Stimulated activated CD4-positive, alpha-beta T cell treated with anti-CD3 and anti-CD28 coated beads, Interleukin-12 subunit alpha, Interleukin-12 subunit beta, amount 100 ng/mL, for 4 hours (primary cell): ENCODE measurements around the gene TLE6.
A peak's percentile ranks its signal among the peaks of the same experiment; 100 is the strongest.
"Not testable (repeated sequence)": the region's sequence is repeated elsewhere in the genome, so short reads cannot be mapped to it uniquely, and the experiment has no call there.

Source experiments
- DNase-seq: peaks from one replicate; pipeline ENCODE4 v3.0.0-alpha.2; 2020

TLE6 gene

DNA sequence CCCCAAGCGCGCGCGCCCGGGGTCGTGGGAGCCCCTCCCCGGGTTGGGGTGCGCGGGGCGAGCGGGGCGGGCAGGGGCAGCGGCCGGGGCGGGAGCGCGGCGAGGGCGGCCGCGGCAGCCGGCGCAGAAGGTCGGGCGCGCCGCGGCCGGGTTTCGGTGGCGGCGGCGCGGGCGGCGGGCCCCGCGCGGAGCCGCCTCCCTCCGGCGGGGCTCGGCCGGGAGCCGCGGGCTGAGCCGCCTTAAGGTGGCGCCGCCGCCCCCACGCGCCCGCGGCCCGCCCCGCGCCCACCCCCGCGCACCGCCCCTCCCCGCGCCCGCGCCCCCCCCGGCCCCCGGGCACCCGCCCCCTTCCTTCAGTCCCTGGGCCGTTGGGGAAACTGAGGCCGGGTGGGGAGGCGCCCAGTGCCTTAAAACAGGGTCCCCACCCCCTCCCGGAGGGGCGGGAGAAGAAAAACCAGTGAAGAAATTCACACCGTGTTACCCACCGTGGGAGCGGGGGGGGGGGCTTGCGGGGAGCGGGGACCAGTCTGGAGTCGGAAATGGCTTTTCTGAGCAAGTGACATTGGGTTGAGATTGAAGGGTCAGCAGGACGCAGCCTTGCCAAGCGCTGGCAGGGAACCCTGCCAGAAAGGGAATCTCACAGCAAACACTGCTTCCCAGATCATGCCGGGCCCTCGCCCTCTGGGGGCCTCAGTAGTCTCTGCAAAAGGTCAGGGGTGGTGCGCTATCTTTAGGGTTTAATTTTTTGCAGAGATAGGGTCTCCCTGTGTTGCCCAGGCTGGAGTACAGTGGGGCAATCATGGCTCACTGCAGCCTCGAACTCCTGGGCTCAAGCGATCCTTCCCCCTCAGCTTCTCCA lies 51.9 kb downstream of the TLE6 start, which contains the start of gene TLE2:
TSS of gene TLE2 (minus strand) at position 216 of the 859 bp plus-strand sequence. CDS start 376 bp downstream, outside the sequence.
- DNase-seq = peak; percentile 24

DNA sequence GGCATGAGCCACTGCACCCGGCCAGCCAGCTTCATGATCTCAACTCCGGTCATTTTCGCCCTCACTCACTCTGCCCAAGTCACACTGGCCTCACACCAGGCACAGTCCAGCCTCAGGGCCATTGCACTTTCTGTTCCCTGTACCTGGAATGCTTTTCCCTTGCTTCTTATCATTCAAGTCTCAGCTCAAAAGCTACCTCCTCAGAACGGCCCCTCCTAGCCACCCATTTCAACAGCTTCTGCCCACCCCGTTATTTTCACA lies 54.2 kb downstream of the TLE6 start:
- DNase-seq = no peak

DNA sequence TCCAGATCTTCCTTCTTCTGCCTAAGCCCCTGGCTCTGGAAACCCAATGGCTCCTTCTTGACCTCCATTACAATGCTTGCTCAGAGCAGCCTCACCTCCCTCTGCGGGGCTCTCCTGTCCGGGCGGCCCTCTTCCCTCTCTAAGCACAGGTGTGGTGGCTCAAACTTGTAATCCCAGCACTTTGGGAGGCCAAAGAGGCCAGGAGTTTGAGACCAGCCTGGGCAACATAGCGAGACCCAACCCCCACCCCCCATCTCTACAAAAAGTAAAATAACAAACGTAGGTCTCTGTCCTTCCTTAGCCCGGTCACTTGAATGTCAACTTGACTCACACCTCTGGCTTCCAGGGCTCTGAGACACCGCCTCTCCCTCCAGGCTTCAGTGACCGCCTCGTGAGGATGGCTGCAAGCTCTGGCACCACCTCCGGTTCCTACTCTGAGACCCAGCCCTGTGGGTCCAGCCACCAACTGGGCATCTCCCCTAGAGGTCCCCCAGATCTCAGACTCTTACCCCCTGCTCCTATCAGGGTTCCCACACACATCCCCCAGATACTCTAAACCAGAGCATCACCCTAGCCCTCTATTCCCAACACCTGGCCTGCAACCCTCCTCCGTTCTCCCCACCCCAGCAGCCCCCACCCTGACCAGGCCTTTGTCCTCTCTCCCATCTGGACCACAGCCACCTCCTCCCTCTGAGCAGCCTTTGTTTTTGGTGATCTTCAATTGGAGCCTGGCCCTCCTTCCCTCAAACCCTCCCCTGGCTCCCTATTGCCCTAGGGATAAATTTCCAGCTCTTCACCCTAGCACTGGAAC lies 56.4 kb downstream of the TLE6 start:
- DNase-seq = no peak

DNA sequence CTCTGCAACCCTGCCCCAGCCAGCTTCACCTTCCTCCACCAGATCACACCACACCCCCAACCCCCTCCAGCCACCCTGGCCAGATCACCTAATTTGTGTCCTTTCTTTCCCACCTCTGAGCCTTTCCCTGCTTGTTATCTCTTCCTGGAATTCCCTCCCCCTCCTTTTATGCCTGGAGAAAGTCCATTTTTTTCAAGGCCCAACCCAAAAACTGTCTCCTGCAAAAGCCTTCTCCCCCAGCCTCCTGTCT lies 57.0 kb downstream of the TLE6 start:
- DNase-seq = no peak

GRCh38 chr19:3034656-3035541 lies 57.5 kb downstream of the TLE6 start:
- DNase-seq = no peak

DNA sequence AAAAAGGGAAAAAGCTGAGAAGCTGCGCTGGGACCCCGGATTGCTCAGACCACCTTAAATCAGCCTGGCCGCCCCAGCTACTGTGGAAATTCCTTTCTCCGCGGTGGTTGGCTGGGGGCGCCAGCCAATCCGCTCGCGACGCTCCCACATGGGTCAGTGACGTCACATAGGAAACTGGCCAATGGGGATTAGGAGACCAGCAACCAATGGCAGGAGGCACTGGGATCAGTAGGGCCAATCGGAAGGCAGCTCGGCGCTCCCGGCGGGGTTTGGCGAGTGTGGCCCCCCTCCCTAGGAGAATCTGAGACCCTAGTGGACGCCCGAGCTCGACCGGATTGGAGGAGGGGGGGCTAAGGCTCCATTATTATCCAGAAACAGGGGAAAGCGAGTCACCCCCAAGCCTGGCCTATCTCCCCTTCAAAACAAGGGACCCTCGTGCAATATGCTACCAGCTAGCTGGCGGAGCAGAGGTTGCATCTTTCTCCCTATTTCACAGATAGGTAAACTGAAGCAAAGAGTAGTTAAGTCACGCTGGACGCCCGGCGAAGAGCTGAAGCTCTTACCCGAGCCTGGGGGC lies 58.3 kb downstream of the TLE6 start:
- peak; percentile 89 for DNase-seq

GRCh38 chr19:3036119-3036976 lies 59.0 kb downstream of the TLE6 start:
- DNase-seq = peak; percentile 75

GRCh38 chr19:3036977-3037544 lies 59.7 kb downstream of the TLE6 start:
- not testable (repeated sequence) for DNase-seq

GRCh38 chr19:3038214-3038613 lies 60.9 kb downstream of the TLE6 start:
- DNase-seq = no peak

GRCh38 chr19:3039125-3039524 lies 61.8 kb downstream of the TLE6 start:
- no peak for DNase-seq

DNA sequence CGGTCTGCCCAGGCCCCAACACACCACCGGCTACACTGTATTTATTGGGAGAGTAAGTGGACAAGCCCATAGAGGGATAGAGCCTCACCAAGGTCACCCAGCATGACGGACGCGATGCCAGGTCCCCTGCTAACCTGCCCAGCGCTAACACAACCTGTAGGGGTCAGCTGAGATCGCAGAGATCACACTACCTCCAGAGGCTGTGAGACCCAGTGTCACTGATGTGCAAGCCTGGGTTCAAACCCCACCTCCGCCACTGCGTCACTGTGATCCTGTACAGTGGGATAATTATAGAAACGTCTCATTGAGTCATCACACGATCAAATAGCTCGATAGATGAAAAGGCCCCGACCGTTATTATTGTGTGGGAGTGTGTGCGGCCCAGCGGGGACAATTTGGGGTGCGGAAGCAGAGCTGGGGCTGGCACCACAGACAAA lies 62.3 kb downstream of the TLE6 start:
- no peak for DNase-seq

DNA sequence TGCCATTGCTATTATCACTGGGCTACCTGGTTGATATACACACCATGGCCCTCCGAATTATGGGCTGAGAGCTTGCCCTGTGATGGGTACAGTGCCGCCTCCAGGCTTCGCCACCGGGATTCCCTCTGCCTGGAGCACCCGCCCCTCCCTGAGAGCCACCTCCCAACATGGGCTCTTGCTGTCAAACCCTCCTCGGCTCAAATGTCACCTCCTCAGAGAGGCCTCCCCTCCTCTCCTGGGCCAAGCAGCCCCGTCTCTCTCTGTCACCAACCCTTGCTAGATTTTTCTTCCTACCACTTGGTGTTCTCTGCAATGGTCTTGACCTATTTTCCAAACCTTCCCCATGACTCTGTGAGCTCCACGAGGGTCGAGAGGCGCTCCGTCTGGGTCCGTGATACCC lies 64.0 kb downstream of the TLE6 start:
- DNase-seq = no peak

GRCh38 chr19:3041761-3042620 lies 64.6 kb downstream of the TLE6 start:
- no peak for DNase-seq

DNA sequence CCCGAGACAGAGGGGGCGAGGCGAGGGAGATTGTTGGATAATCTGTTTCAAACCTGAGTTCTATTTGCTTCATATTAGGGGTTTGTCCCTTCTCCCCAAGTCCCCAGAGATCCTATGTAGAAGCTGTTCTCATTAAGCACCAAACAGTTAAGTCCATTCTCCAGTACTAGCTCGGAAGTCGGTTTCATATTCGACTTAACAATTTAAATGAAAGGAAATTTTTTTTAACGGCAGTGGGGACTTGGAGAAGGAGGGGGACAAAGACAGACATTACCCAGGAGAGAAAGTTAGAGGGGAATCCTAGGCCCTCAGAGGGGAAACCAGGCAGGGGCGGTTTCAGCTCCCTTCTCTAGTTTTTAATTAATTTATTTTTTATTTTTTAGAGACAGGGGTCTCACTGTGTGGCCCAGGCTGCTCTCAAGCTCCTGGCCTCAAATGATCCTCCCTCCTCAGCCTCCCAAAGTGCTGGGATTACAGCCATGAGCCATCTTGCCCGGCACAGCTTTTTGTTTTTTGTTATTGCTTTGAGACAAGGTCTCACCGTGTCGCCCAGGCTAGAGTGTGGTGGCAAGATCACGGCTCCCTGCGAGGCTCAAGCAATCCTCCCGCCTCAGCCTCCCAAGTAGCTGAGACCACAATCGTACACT lies 65.4 kb downstream of the TLE6 start:
- DNase-seq = no peak
